ENCODE data around the gene MAP3K21.

Gene MAP3K21

GRCh38 chr1:233424779-233425178 is 97.3 kb downstream of the MAP3K21 start:
- DNase-seq (ENCODE audit: low read depth in 2 of 2): no peak
- H3K4me3 ChIP-seq (replicated peaks in 1 of 2; ENCODE audit: low read depth in 2 of 2, low read length in 2 of 2): no peak overlapping the region
- TF ChIP-seq, protein P1, sequence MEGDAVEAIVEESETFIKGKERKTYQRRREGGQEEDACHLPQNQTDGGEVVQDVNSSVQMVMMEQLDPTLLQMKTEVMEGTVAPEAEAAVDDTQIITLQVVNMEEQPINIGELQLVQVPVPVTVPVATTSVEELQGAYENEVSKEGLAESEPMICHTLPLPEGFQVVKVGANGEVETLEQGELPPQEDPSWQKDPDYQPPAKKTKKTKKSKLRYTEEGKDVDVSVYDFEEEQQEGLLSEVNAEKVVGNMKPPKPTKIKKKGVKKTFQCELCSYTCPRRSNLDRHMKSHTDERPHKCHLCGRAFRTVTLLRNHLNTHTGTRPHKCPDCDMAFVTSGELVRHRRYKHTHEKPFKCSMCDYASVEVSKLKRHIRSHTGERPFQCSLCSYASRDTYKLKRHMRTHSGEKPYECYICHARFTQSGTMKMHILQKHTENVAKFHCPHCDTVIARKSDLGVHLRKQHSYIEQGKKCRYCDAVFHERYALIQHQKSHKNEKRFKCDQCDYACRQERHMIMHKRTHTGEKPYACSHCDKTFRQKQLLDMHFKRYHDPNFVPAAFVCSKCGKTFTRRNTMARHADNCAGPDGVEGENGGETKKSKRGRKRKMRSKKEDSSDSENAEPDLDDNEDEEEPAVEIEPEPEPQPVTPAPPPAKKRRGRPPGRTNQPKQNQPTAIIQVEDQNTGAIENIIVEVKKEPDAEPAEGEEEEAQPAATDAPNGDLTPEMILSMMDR (IDR thresholded peaks at IDR 0.05; ENCODE audit: low read depth, low read length): no peak

- TF ChIP-seq, protein P1 (IDR thresholded peaks at IDR 0.05; ENCODE audit: low read depth, low read length): no peak
- no peak for DNase-seq (ENCODE audit: low read depth in 2 of 2)
- no peak overlapping the region for H3K4me3 ChIP-seq (replicated peaks in 1 of 2; ENCODE audit: low read depth in 2 of 2, low read length in 2 of 2)
Observed at GRCh38 chr1:233427907-233428306, 100.4 kb downstream of the MAP3K21 start.

DNA sequence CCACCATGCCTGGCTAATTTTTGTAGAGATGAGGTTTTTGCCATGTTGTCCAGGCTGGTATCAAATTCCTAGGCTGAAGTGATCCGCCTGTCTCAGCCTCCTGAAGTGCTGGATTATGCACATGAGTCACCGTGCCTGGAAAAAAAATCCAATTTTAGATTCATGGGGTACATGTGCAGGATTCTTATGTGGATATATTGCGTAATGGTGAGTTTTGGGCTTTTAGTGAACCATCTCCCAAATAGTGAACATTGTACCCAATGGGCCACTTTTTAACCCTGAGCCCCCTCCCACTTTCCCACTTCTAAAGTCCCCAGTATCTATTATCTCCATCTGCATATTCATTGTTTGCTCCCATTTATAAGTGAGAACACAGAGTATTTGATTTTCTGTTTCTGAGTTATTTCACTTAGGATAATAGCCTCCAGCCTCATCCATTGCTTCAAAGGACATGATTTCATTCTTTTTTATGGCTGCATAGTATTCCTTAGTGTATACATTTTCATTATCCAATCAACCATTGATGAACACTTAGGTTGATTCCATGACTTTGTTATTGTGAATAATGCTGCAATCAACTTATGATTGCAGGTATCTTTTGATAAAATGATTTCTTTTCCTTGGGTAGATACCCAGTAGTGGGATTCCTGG is 104.4 kb downstream of the MAP3K21 start:
- H3K4me3 ChIP-seq (replicated peaks in 1 of 2; ENCODE audit: low read depth in 2 of 2, low read length in 2 of 2): no peak overlapping the region
- TF ChIP-seq, protein P1 (IDR thresholded peaks at IDR 0.05; ENCODE audit: low read depth, low read length): no peak
- DNase-seq (ENCODE audit: low read depth in 2 of 2): no peak

DNA sequence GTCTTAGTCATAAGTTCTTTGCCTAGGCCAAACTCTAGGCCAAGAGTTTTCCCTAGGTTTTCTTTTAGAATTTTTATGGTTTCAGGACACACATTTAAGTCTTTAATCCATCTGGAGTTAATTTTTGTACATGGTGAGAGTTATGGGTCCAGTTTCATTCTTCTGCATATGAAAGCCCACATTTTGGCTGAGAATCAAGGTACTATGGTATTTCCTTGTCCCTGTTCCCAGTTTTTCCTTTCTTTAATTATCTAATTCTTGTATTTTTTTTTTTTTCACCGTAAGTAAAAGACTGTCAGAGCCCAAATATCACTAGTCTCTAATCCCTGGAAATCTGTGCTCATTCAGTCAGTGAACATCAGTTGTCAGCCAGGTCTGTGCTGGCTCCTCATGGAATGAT is 105.4 kb downstream of the MAP3K21 start:
- no peak overlapping the region for H3K4me3 ChIP-seq (replicated peaks in 1 of 2; ENCODE audit: low read depth in 2 of 2, low read length in 2 of 2)
- no peak for DNase-seq (ENCODE audit: low read depth in 2 of 2)
- TF ChIP-seq, protein P1 (IDR thresholded peaks at IDR 0.05; ENCODE audit: low read depth, low read length): no peak

DNA sequence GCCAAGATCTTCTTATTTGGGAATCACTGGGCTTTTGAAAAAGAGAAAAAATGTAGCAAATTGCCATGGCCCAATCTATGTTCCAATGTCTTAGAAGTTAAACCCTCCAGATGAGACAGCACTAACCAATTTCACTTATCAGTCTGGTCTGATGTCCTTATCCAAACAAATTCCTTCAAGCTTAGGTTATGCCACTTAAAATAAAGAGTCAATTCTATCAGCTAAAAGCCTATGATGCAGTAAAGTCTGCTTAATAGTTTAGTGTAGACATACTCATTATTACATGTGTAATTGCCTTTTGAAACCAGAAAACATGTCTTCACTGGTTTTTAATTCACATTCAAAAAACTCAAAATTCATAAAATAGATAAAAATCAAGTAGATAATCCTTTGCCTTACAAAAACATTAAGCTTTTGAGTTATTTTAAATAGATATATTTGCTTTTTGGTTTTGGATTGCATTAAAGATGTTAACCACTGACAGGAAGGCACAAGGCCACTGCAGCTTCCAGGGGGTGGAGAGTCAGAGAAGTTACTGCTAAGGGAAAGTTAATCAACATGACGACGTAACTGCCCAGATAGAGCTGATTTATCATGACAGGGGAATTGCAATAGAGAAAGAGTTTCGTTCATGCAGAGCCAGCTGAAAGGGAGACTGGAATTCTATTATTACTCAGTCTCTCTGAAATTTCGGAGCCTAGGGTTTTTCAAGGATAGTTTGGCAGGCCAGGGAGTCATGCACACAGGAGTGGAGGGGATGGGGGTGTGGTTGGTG is 106.1 kb downstream of the MAP3K21 start:
- no peak overlapping the region for H3K4me3 ChIP-seq (replicated peaks in 1 of 2; ENCODE audit: low read depth in 2 of 2, low read length in 2 of 2)
- TF ChIP-seq, protein P1 (IDR thresholded peaks at IDR 0.05; ENCODE audit: low read depth, low read length): no peak
- DNase-seq (ENCODE audit: low read depth in 2 of 2): no peak
